ENCODE data around the gene FBXO42.
A peak's percentile ranks its signal among the peaks of the same experiment; 100 is the strongest.
"Not testable (repeated sequence)": the region's sequence is repeated elsewhere in the genome, so short reads cannot be mapped to it uniquely, and the experiment has no call there.

The FBXO42 gene

GRCh38 chr1:16241221-16241708 lies 111.0 kb downstream of the FBXO42 start:
- DNase-seq, result peak; percentile 14

GRCh38 chr1:16239972-16240491 lies 112.2 kb downstream of the FBXO42 start:
- DNase-seq, result no peak

- DNase-seq, result peak; percentile 23
Observed at GRCh38 chr1:16237343-16237830, 114.9 kb downstream of the FBXO42 start.

GRCh38 chr1:16236511-16237342 lies 115.6 kb downstream of the FBXO42 start, which contains the start of gene CPLANE2:
TSS of gene CPLANE2 (minus strand) at chr1:16237183. CDS start at chr1:16236742, 441 bp downstream.
- peak; percentile 91 for DNase-seq

- DNase-seq, result peak; percentile 53
Observed at GRCh38 chr1:16235944-16236510, 116.3 kb downstream of the FBXO42 start.

DNA sequence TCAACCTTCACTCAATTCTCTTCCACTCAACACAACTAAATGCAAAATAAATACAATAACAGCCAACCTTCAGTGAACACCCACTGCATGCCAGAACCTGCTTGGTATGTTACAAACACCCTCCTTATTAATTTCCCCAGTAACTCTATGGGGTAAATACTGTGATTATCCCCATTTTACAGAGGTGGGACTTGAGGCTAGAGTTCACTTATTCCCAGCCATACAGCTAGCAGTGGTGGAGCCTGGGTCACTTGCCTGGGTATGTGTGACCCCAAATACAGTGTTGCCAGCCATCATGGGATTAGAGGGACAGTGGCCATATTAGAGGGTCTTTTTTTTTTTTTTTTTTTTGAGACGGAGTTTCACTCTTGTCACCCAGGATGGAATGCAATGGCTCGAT lies 116.9 kb downstream of the FBXO42 start:
- DNase-seq, result no peak

DNA sequence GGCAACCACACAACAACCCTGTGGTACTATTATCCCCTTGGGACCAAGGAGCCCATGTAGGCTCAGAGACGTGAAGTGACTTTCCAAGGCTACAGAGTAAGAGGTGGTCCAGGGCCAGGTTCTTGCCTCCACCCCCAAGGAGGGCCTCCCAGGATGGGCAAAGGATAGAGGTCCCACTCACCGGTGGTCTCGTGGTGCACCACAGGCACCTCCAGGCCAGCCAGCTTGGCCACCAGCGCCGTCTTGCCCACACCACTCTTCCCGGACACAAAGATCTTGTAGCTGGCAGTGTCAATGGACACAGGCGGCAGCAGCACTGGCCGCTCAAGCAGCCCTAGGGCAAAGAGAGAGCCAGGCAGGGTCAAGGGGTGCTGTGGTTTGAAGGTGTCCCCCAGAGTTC lies 118.8 kb downstream of the FBXO42 start:
- DNase-seq, result no peak

GRCh38 chr1:16232316-16232710 lies 120.0 kb downstream of the FBXO42 start:
- DNase-seq, result no peak

DNA sequence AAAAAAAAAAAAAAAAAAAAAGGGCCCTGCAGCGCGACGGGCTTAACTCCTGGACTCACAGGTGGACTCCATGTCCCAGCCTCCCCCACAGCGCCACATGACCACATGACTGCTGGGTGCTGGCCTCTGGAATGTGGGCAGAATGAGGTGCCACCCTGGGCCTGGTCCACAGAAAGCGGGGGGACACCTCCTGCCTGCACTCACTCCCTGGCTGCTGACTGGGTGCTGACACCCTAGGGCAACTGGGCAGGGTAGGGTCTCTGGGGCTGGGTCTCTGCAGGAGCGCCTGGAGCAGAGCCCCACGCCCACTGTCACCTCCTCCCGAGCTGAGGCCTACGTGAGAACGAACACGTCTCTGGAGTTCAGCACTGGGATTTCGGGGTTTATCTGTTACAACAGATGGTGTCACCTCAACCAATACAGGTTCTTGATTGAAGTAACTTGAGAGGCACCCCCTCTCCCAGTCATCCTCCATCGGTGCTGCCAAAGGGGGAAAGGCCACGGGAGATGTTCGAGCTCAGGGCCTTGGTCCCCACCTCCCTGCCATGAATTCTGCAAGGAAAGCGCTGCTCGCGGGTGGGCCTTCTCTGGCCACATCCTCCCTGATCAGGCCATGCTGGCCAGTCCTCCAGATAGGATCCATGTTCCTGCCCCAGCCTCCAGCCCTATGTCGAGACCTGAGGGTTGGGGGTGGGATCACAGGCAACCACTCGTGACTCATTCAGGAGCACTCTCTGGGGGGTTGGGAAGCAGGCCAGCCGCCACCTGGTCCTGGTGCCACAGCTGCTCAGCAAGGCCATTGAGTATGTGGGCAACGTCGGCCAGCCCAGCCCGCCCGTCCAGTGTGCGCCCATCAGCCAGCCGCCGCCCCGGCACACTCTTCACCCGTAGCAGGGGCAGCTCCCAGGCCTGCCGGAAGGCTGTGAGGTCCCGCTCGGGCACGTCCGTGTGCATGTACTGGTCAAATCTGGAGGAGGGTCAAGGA lies 120.7 kb downstream of the FBXO42 start:
- no peak for DNase-seq

GRCh38 chr1:16230744-16231143 lies 121.5 kb downstream of the FBXO42 start:
- DNase-seq, result no peak

GRCh38 chr1:16229976-16230740 lies 122.1 kb downstream of the FBXO42 start:
- DNase-seq, result no peak

- no peak for DNase-seq
Observed at GRCh38 chr1:16226490-16227179, 125.6 kb downstream of the FBXO42 start.

DNA sequence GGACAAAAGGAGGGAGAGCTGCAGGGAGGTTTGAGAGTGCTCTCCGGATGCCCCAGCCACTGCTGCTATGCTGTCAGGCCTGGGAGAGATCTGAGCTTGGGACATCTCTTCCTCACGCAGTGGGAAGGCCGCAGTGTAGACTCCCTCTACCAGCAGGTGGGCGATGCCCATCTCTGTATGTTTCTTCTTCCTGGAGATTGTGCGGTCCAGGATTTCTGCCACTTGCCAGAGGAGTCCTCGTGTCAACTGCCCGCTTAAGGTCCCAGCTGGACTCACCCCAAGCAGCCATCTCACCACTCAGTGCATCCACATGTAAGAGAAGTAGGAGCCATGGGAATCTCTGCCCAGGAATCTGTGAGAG lies 126.2 kb downstream of the FBXO42 start:
- DNase-seq, result no peak

DNA sequence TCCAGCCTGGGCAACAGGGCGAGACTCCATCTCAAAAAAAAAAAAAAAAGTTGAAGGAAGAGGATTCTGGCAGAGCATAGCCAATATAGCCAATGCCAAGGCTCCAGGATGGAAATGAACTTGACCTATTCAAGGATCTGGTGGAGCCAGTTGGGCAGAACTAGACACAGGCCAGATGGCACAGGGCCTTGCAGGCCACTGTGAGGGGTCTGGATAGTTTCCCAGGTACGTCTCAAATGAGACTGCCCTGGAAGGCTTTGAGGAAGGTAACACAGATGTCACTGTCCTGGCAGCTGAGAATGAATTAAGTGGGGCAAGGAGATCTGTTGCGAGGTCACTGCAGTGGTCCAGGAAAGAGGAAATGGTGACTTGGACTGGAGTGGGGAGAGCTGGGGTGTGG lies 127.8 kb downstream of the FBXO42 start:
- no peak for DNase-seq

DNA sequence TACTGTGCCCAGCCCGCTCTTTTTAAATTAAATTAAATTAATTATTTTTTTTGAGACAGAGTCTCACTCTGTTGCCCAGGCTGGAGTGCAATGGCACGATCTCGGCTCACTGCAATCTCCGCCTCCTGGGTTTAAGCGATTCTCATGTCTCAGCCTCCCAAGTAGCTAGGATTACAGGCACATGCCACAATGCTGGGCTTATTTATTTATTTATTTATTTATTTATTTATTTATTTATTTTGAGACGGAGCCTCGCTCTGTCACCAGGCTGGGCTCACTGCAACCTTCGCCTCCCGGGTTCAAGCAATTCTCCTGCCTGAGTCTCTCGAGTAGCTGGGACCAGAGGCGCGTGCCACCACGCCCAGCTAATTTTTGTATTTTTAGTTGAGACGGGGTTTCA lies 129.6 kb downstream of the FBXO42 start:
- not testable (repeated sequence) for DNase-seq

DNA sequence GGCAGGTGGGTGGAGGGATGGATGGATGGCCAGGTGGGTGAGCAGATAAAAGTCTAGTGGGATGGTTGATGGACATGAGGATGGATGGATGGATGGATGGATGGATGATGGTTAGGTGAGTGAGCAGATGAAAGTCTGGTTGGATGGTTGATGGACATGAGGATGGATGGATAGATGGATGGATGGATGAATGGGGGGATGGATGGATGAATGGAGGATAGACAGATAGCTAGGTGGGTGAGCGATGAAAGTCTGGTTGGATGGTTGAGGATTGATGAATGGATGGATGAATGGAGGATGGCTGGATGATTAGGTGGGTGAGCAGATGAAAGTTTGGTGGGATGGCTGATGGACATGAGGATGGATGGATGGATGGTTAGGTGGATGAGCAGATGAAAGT lies 130.8 kb downstream of the FBXO42 start:
- no peak for DNase-seq

GRCh38 chr1:16219968-16220500 lies 132.2 kb downstream of the FBXO42 start:
- DNase-seq, result no peak

DNA sequence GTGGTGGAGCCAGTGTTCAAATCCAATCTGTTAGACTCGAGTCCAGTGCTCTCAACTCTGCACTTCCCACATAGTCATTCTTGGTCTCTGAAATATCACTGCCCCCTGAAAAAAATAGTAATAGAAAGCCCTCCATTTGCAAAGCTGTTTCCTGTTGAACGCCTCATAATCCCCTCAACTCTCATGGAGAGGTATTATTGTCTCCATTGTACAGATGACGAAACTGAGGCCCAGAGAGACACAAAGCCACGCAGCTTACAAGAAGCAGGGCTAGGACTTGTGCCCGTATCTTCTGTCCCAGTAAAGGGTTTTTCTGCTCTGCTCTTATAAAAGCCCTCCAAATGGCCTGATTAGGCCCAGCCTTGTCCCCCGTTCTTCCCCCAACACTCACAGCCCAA lies 133.6 kb downstream of the FBXO42 start:
- DNase-seq, result no peak

GRCh38 chr1:16218014-16218673 lies 134.1 kb downstream of the FBXO42 start:
- DNase-seq, result no peak

DNA sequence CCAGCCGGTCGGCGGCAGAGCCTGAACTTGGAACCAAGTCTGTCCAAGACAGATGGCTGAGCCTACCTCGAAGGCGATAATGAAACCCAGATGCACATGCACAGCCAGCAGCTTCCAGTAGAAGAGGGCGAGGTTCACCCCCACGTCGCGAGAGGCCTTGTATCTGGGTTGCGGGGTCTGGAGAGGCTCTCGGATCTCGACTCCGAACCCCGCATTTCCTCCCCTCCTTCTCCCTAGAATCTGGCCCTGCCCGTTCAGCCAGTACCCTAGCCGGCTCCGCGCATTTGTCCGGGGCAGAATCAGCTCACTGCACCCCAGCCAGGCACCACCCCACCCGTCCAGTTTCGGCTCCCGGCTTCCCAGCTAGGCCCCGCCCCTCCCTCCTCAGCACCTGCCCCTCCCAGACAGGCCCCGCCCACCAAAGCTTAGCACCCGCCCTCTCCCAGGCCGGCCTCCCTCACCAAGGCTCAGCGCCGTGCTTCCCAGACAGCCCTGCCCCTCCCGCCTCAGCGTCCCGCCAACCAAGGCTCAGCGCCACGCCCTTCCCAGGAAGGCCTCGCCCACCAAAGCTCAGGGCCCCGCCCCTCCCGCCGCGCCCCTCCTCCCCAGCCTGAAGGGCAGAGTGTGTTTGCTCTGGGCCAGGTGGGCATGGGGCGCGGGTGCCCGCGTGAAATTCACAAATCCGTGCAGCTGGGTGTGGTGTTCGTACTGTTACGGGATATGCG lies 135.1 kb downstream of the FBXO42 start:
- DNase-seq, result peak; percentile 93
